ENCODE results near the gene NCAM1. TPM values are rescaled to one million over a fixed set of nuclear protein-coding genes. Genes with fewer than 3 reads are reported as not detected.

Gene NCAM1
- total and polyA plus RNA-seq, 2 experiments from 2014 or later: 0.76 to 1.6 TPM

- Mint-ChIP-seq H3K4me3 (no peak overlapping the region), H3K27ac (no peak overlapping the region), H3K36me3 (ENCODE audit: low read depth) (no peaks in the 10 kb centered on the region), H3K4me1 (peaks cover 7% of the 10 kb centered on the region; the same call in 2 of the 3 replicates), H3K9me3 (no peaks in the 10 kb centered on the region), H3K27me3 (ENCODE audit: insufficient read depth, low read depth, poor library complexity) (peaks cover 4% of the 10 kb centered on the region)
- Histone ChIP-seq H3F3A (replicated peaks; ENCODE audit: low read depth) (no peaks in the 10 kb centered on the region), H4K20me1 (replicated peaks; ENCODE audit: insufficient read depth) (no peaks in the 10 kb centered on the region), H3K36me3 (ENCODE audit: insufficient read depth) (no peaks in the 10 kb centered on the region), H3K4me2 (no peak overlapping the region), H3K4me3 (no peak overlapping the region), H3K4me1 (ENCODE audit: insufficient read depth) (no peaks in the 10 kb centered on the region), H3K9me2 (ENCODE audit: insufficient read depth) (no peaks in the 10 kb centered on the region), H3K79me2 (replicated peaks; ENCODE audit: insufficient read depth) (no peaks in the 10 kb centered on the region), H3K27me3 (ENCODE audit: insufficient read depth) (no peaks in the 10 kb centered on the region), H2AFZ (no peak overlapping the region), H3K27ac (ENCODE audit: low read depth) (no peak overlapping the region)
- TF ChIP-seq CTCF (conservative IDR thresholded peaks at IDR 0.05; ENCODE audit: low read depth in 2 of 2) (no peak), ZNF114 (CRISPR knock-in tag; IDR thresholded peaks at IDR 0.05) (no peak), CREB1 (CRISPR knock-in tag; IDR thresholded peaks at IDR 0.05; ENCODE audit: low read depth) (no peak), EZH2 (IDR thresholded peaks at IDR 0.05; ENCODE audit: low read depth, unreplicated experiment) (no peak), ZNF331 (CRISPR knock-in tag; IDR thresholded peaks at IDR 0.05; ENCODE audit: low read depth) (no peak), POLR2AphosphoS5 (IDR thresholded peaks at IDR 0.05; ENCODE audit: low read depth) (no peak), EZH2phosphoT487 (IDR thresholded peaks at IDR 0.05; ENCODE audit: unreplicated experiment) (no peak)
- TF ChIP-seq, protein P1, sequence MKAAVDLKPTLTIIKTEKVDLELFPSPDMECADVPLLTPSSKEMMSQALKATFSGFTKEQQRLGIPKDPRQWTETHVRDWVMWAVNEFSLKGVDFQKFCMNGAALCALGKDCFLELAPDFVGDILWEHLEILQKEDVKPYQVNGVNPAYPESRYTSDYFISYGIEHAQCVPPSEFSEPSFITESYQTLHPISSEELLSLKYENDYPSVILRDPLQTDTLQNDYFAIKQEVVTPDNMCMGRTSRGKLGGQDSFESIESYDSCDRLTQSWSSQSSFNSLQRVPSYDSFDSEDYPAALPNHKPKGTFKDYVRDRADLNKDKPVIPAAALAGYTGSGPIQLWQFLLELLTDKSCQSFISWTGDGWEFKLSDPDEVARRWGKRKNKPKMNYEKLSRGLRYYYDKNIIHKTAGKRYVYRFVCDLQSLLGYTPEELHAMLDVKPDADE (IDR thresholded peaks at IDR 0.05): no peak
- ATAC-seq (no peak), DNase-seq (ENCODE audit: low spot score) (no peak)
Observed at GRCh38 chr11:113138731-113139130, 177.5 kb downstream of the NCAM1 start.

GRCh38 chr11:113141010-113141409, 179.8 kb downstream of the NCAM1 start:
- no peak overlapping the region for H3K4me3 Mint-ChIP-seq

More at GRCh38 chr11:113141010-113141409, 179.8 kb downstream of the NCAM1 start:
- Histone ChIP-seq H3K79me2 (replicated peaks; ENCODE audit: insufficient read depth) (no peaks in the 10 kb centered on the region), H3K4me1 (ENCODE audit: insufficient read depth) (no peaks in the 10 kb centered on the region), H3K4me2 (no peak overlapping the region), H3F3A (replicated peaks; ENCODE audit: low read depth) (no peaks in the 10 kb centered on the region), H2AFZ (no peak overlapping the region), H3K27me3 (ENCODE audit: insufficient read depth) (no peaks in the 10 kb centered on the region), H3K4me3 (no peak overlapping the region), H3K9me2 (ENCODE audit: insufficient read depth) (no peaks in the 10 kb centered on the region), H4K20me1 (replicated peaks; ENCODE audit: insufficient read depth) (no peaks in the 10 kb centered on the region), H3K36me3 (ENCODE audit: insufficient read depth) (no peaks in the 10 kb centered on the region), H3K27ac (ENCODE audit: low read depth) (no peak overlapping the region)
- TF ChIP-seq NANOG (IDR thresholded peaks at IDR 0.05; ENCODE audit: borderline replicate concordance) (no peak), EZH2phosphoT487 (IDR thresholded peaks at IDR 0.05; ENCODE audit: unreplicated experiment) (no peak)
- H3K9me3 Mint-ChIP-seq: no peaks in the 10 kb centered on the region
- DNase-seq (ENCODE audit: low spot score): no peak
- H3K36me3 Mint-ChIP-seq (ENCODE audit: low read depth): no peaks in the 10 kb centered on the region
- H3K27ac Mint-ChIP-seq: no peak overlapping the region
- ATAC-seq: no peak
- H3K27me3 Mint-ChIP-seq (ENCODE audit: insufficient read depth, low read depth, poor library complexity): peaks cover 4% of the 10 kb centered on the region
- peaks cover 7% of the 10 kb centered on the region; the same call in 2 of the 3 replicates for H3K4me1 Mint-ChIP-seq
